Right atrium auricular region (tissue), 2 donors: ENCODE measurements around the gene TRDN. TPM values are rescaled to one million over a fixed set of nuclear protein-coding genes. Genes with fewer than 3 reads are reported as not detected.

Experiments used
- DNase-seq: peaks from one replicate; pipeline ENCODE4 v3.0.0-alpha.2; 2019; ENCODE audit warnings: low spot score
- H3K27ac ChIP-seq, 2 donors: fragments of 200-600 bp; sonication (generic); 1 replicate in 1 of 2; 2 replicates in 1 of 2; pipeline ENCODE4 v1.5.1; 2016 to 2019
- H3K27me3 ChIP-seq, 2 donors: fragments of 200-600 bp; sonication (generic); one replicate each; pipeline versions ENCODE4 v1.5.1 to v1.6.0; 2017 to 2019
- H3K36me3 ChIP-seq: fragments of 200-600 bp; sonication (generic); one replicate; pipeline ENCODE4 v1.5.1; 2016
- H3K4me1 ChIP-seq, 2 donors: fragments of 200-600 bp; sonication (generic); one replicate each; pipeline versions ENCODE4 v1.5.1 to v1.6.0; 2017 to 2019
- H3K4me3 ChIP-seq, 2 donors: fragments of 200-600 bp; sonication (generic); 1 replicate in 1 of 2; 2 replicates in 1 of 2; pipeline ENCODE4 v1.5.1; 2017 to 2019; ENCODE audit warnings: mild to moderate bottlenecking in 1 of 2, moderate library complexity in 1 of 2
- H3K9me3 ChIP-seq, 2 donors: fragments of 200-600 bp; sonication (generic); one replicate each; pipeline ENCODE4 v1.5.1; 2019
- total RNA-seq, 2 donors: library from RNA; depleted of rRNA; stranded (reverse); fragments of >200 nt; gene quantifications; one replicate each; pipeline ENCODE4 v1.1.0, GENCODE V29; 2016
- TF ChIP-seq, protein P1 (sequence below), 2 donors: fragments of 200-600 bp; sonication (generic); IDR thresholded peaks; one replicate each; pipeline ENCODE4 v1.5.1; 2019; ENCODE audit warnings: antibody characterized with exemption in 2 of 2

Gene TRDN
- total RNA-seq, 2 donors from 2014 or later, result 90.2 to 217 TPM

DNA sequence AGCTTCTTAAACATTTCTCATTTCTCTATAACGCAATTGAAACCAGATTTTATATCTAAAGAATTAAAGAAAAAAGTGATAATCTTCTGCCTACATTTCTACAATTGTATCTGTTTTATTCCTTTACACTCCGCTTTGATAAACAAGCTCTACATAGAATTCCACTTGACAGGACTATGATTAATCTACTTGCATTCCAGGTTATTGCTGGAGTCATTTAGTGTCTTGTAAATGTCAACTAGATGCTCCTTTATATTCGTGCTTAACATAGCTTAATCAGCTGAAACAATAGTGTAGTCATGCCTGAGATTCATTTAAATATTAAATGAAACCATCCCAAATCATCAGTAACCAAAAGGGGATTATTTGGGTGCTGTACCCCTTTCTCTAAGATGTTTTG is 284.0 kb downstream of the TRDN start:
- no peak for DNase-seq
- Histone ChIP-seq H3K4me3 (no peak overlapping the region), H3K27ac (no peak overlapping the region), H3K27me3 (no peaks in the 10 kb centered on the region), H3K4me1 (no peaks in the 10 kb centered on the region), H3K9me3 (no peaks in the 10 kb centered on the region), H3K36me3 (no peaks in the 10 kb centered on the region)
- TF ChIP-seq, protein P1, sequence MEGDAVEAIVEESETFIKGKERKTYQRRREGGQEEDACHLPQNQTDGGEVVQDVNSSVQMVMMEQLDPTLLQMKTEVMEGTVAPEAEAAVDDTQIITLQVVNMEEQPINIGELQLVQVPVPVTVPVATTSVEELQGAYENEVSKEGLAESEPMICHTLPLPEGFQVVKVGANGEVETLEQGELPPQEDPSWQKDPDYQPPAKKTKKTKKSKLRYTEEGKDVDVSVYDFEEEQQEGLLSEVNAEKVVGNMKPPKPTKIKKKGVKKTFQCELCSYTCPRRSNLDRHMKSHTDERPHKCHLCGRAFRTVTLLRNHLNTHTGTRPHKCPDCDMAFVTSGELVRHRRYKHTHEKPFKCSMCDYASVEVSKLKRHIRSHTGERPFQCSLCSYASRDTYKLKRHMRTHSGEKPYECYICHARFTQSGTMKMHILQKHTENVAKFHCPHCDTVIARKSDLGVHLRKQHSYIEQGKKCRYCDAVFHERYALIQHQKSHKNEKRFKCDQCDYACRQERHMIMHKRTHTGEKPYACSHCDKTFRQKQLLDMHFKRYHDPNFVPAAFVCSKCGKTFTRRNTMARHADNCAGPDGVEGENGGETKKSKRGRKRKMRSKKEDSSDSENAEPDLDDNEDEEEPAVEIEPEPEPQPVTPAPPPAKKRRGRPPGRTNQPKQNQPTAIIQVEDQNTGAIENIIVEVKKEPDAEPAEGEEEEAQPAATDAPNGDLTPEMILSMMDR (IDR thresholded peaks at IDR 0.05), result no peak

DNA sequence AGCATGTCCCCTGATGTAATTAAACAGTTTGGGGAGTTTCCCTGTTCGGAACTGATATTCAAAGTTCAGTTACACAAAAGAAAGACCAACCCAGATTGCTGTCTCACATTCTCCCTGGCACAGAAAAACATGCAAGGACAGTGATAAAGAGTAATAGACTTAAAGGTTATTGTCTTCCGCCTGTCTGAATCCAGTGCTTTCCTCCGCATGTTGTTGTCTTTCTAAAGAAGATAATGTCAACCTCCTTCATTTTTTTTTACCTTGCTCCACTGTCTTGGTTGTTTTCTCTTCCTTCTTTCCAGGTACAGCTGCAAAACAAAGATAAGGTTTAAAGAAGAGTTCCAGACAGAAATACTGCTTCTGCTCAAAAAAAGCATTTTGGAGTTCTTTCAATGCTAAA is 284.5 kb downstream of the TRDN start:
- Histone ChIP-seq H3K4me1 (no peaks in the 10 kb centered on the region), H3K27ac (no peak overlapping the region), H3K36me3 (no peaks in the 10 kb centered on the region), H3K9me3 (no peaks in the 10 kb centered on the region), H3K4me3 (no peak overlapping the region), H3K27me3 (no peaks in the 10 kb centered on the region)
- no peak for DNase-seq
- TF ChIP-seq, protein P1 (IDR thresholded peaks at IDR 0.05), result no peak

DNA sequence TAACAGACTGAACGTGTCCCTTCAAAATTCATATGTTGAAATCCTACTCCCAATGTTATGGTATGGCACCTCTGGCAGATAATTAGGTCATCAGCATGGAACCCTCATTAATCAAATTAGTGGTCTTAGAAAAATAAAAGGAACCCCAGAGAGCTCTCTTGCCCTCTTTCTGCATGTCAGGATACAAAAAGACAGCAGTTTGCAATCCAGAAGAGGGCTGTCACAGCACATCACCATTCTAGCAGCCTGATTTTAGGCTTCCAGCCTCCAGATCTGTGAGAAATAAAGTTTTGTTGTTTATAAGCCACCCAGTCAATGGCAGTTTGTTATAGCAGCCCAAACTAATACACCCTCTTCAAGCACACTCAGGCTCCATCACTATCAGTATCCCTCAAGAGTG is 292.9 kb downstream of the TRDN start:
- no peaks in the 10 kb centered on the region for H3K4me1 ChIP-seq
- no peaks in the 10 kb centered on the region for H3K36me3 ChIP-seq
- H3K27me3 ChIP-seq, result no peaks in the 10 kb centered on the region
- no peak overlapping the region for H3K27ac ChIP-seq
- TF ChIP-seq, protein P1 (IDR thresholded peaks at IDR 0.05), result no peak
- no peak for DNase-seq
- no peak overlapping the region for H3K4me3 ChIP-seq
- H3K9me3 ChIP-seq, result no peaks in the 10 kb centered on the region

DNA sequence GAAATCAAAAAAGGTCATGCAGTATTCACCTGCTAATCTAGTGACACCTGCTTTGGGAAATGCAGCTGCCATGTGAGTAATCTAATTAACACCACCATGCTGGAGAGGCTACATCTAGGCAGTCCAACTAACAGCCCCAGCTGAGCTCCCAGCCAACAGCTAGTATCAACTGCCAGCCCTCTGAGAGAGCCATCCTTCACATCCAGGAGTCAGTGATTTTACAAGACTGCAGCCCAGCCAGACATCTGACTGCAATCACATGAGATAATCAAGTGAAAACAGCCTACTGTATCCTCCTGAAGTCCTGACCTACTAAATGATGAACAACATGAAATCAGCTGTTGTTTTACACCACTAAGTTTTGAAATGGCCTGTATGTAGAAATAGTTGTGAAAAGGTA is 298.4 kb downstream of the TRDN start:
- Histone ChIP-seq H3K4me3 (no peak overlapping the region), H3K9me3 (no peaks in the 10 kb centered on the region), H3K27me3 (no peaks in the 10 kb centered on the region), H3K27ac (no peak overlapping the region), H3K36me3 (no peaks in the 10 kb centered on the region), H3K4me1 (no peaks in the 10 kb centered on the region)
- DNase-seq, result no peak
- TF ChIP-seq, protein P1 (IDR thresholded peaks at IDR 0.05), result no peak

DNA sequence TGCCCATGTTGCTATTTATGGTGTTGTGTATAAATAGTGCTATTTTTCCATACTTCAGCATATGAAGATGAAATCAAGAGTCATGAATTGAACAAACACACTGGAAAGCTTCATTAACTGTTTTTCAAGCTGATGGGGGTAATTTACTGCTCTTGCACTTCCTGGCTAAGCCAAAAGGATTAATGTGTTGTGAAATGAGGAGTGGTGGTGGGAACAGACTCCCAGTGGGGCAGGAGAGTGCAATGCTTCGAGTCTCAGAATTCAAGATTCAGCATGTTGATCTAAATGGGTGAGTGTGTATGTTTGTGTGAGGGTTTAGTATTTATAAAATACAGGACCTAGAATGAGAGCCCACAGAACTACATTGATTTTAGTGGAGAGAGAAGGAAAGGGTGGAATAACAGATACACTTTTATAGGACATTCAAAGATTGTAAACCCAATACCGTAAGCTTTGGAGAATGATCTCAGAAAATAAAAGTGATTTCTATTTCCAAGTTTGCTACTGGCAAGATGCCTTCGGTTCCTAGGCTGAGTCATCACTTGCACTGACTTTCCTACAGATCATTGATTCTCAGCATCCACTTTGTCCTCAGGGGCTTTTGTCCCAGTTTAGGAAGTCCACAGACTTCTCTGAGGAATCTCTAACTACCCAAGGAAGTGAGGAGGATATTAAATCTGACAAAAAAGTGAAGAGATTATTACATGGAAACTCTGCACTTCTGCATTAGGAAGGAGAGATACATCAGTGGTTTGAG is 303.6 kb downstream of the TRDN start:
- H3K36me3 ChIP-seq, result no peaks in the 10 kb centered on the region
- H3K9me3 ChIP-seq, result no peaks in the 10 kb centered on the region
- no peak for DNase-seq
- no peaks in the 10 kb centered on the region for H3K27me3 ChIP-seq
- no peaks in the 10 kb centered on the region for H3K4me1 ChIP-seq
- TF ChIP-seq, protein P1 (IDR thresholded peaks at IDR 0.05), result no peak
- H3K27ac ChIP-seq, result no peak overlapping the region
- H3K4me3 ChIP-seq, result no peak overlapping the region

DNA sequence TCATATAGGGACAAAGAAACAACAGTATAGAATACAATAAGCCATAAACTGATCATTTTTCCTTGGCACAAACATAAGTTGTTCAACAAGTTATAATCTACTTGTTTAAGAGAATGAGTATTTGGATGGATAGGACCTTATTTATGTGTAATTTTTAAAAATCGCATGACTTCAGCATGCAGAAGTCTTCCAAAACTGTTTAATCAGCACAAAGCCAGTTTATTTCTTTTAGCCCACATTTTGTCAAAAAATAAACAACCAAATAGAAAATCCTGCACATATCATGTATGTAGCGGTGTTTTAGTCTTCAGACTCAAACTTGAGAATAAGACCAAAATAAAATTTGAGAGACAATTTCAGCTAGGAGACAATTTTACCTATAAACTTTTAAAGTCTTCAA is 304.7 kb downstream of the TRDN start:
- DNase-seq, result no peak
- H3K4me3 ChIP-seq, result no peak overlapping the region
- no peak overlapping the region for H3K27ac ChIP-seq
- no peaks in the 10 kb centered on the region for H3K9me3 ChIP-seq
- H3K27me3 ChIP-seq, result no peaks in the 10 kb centered on the region
- no peaks in the 10 kb centered on the region for H3K36me3 ChIP-seq
- H3K4me1 ChIP-seq, result no peaks in the 10 kb centered on the region
- TF ChIP-seq, protein P1 (IDR thresholded peaks at IDR 0.05), result no peak
